ENCODE results near the gene CCNY.

The CCNY gene

GRCh38 chr10:35369049-35369611, 32.8 kb downstream of the CCNY start:
- H3K27me3 ChIP-seq (ENCODE audit: insufficient read depth, low read length): no peaks in the 10 kb centered on the region
- H3K4me3 ChIP-seq (ENCODE audit: low read length): no peak overlapping the region
- H3K36me3 ChIP-seq (ENCODE audit: insufficient read depth, low read length): no peaks in the 10 kb centered on the region
- H3K27ac ChIP-seq (ENCODE audit: low read depth, low read length): no peak overlapping the region
- no peak overlapping the region for H3K9ac ChIP-seq (ENCODE audit: low read depth, low read length)
- no peaks in the 10 kb centered on the region for H3K9me3 ChIP-seq (ENCODE audit: insufficient read depth, low read depth, low read length)
- peaks cover 13% of the 10 kb centered on the region; the same call in 1 of the 2 replicates for H3K4me1 ChIP-seq (ENCODE audit: insufficient read depth, low read length)
- WGBS: 91% methylated on average over 6 of the region's 6 CpGs

- peaks cover 13% of the 10 kb centered on the region; the same call in 1 of the 2 replicates for H3K4me1 ChIP-seq (ENCODE audit: insufficient read depth, low read length)
- WGBS: 96% methylated on average over 3 of the region's 3 CpGs
- H3K4me3 ChIP-seq (ENCODE audit: low read length): no peak overlapping the region
- no peak overlapping the region for H3K9ac ChIP-seq (ENCODE audit: low read depth, low read length)
- no peaks in the 10 kb centered on the region for H3K27me3 ChIP-seq (ENCODE audit: insufficient read depth, low read length)
- H3K27ac ChIP-seq (ENCODE audit: low read depth, low read length): no peak overlapping the region
- H3K36me3 ChIP-seq (ENCODE audit: insufficient read depth, low read length): no peaks in the 10 kb centered on the region
- H3K9me3 ChIP-seq (ENCODE audit: insufficient read depth, low read depth, low read length): no peaks in the 10 kb centered on the region
Measured at GRCh38 chr10:35371731-35372130, 35.4 kb downstream of the CCNY start.

GRCh38 chr10:35372329-35372728, 36.0 kb downstream of the CCNY start:
- Histone ChIP-seq H3K27ac (ENCODE audit: low read depth, low read length) (no peak overlapping the region), H3K4me1 (ENCODE audit: insufficient read depth, low read length) (peaks cover 11% of the 10 kb centered on the region; the same call in 1 of the 2 replicates), H3K9me3 (ENCODE audit: insufficient read depth, low read depth, low read length) (no peaks in the 10 kb centered on the region), H3K4me3 (ENCODE audit: low read length) (no peak overlapping the region), H3K27me3 (ENCODE audit: insufficient read depth, low read length) (no peaks in the 10 kb centered on the region), H3K9ac (ENCODE audit: low read depth, low read length) (no peak overlapping the region), H3K36me3 (ENCODE audit: insufficient read depth, low read length) (no peaks in the 10 kb centered on the region)
- WGBS: 92% methylated on average over 5 of the region's 5 CpGs

DNA sequence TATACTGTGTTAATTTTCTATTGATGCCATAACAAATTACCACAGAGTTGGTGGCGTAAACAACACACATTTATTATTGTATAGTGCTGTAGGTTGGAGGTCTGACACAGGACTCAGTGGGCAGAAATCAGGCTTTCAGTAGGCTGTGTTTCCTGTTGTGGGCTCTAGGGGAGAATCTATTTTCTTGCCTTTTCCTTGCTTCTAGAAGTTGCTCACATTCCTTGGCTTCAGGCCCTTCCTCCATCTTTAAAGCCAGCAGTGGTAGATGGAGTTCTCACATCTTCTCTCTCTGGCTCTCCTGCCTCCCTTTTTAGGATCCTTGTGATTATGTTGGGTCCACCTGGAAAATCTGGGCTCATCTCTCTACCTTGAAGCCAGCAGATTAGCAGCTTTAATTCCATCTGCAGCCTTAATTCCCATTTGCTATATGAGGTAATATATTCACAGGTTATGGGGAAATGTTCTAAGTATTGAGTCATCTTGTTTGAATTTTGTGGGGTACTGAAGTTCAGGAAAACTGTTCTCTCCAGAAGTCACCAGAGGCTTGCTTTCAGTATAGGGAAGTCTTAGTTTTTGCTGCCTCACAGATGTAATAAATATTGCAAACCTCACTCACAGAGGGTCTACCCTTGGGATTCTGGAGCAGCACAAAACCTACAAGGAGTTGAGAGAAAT, 38.9 kb downstream of the CCNY start:
- Histone ChIP-seq H3K9ac (ENCODE audit: low read depth, low read length) (no peak overlapping the region), H3K27me3 (ENCODE audit: insufficient read depth, low read length) (no peaks in the 10 kb centered on the region), H3K27ac (ENCODE audit: low read depth, low read length) (no peak overlapping the region), H3K9me3 (ENCODE audit: insufficient read depth, low read depth, low read length) (no peaks in the 10 kb centered on the region), H3K4me3 (ENCODE audit: low read length) (no peak overlapping the region), H3K36me3 (ENCODE audit: insufficient read depth, low read length) (no peaks in the 10 kb centered on the region), H3K4me1 (ENCODE audit: insufficient read depth, low read length) (peaks cover 25% of the 10 kb centered on the region)
- no CpG with 5 or more reads among the region's 1 CpG for WGBS

DNA sequence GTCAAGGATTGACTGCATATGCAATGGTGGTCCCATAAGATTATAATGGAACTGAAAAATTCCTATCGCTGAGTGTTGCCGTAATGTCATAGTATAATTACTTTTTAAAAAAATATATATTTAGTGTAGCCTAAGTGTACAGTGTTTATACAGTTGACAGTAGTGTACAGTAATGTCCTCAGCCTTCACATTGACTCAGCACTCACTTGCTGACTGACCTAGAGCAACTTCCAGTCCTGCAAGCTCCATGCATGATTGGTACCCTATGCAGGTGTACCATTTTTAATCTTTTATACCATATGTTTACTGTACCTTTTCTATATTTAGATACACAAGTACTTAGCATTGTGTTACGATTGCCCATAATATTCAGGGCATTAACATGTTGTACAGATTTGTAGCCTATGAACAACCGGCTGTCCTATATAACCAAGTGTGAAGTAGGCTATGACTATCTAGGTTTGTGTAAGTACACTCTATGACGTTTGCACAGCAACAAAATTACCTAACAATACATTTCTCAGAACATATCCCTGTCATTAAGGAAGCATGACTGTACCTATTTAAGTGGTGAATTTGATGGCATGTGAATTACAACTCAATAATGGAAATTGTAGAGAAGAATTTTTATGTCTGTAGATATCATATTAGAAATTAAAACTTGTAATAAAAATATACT, 40.9 kb downstream of the CCNY start:
- 94% methylated on average over 2 of the region's 5 CpGs for WGBS
- H3K27ac ChIP-seq (ENCODE audit: low read depth, low read length): no peak overlapping the region
- H3K9me3 ChIP-seq (ENCODE audit: insufficient read depth, low read depth, low read length): no peaks in the 10 kb centered on the region
- H3K9ac ChIP-seq (ENCODE audit: low read depth, low read length): no peak overlapping the region
- H3K27me3 ChIP-seq (ENCODE audit: insufficient read depth, low read length): no peaks in the 10 kb centered on the region
- H3K4me1 ChIP-seq (ENCODE audit: insufficient read depth, low read length): peaks cover 33% of the 10 kb centered on the region
- no peaks in the 10 kb centered on the region for H3K36me3 ChIP-seq (ENCODE audit: insufficient read depth, low read length)
- H3K4me3 ChIP-seq (ENCODE audit: low read length): no peak overlapping the region

- Histone ChIP-seq H3K4me1 (ENCODE audit: insufficient read depth, low read length) (peaks cover 33% of the 10 kb centered on the region), H3K4me3 (ENCODE audit: low read length) (no peak overlapping the region)
Measured at GRCh38 chr10:35378541-35379210, 42.4 kb downstream of the CCNY start.

GRCh38 chr10:35379226-35380137, 43.2 kb downstream of the CCNY start:
- 77% methylated on average over 10 of the region's 11 CpGs for WGBS
- Histone ChIP-seq H3K27me3 (ENCODE audit: insufficient read depth, low read length) (no peaks in the 10 kb centered on the region), H3K36me3 (ENCODE audit: insufficient read depth, low read length) (no peaks in the 10 kb centered on the region), H3K4me1 (ENCODE audit: insufficient read depth, low read length) (peaks cover 36% of the 10 kb centered on the region), H3K9ac (ENCODE audit: low read depth, low read length) (no peak overlapping the region), H3K27ac (ENCODE audit: low read depth, low read length) (peak overlapping the region; percentile 31; the same call in 1 of the 2 replicates), H3K9me3 (ENCODE audit: insufficient read depth, low read depth, low read length) (no peaks in the 10 kb centered on the region), H3K4me3 (ENCODE audit: low read length) (no peak overlapping the region)

More at GRCh38 chr10:35378541-35379210, 42.4 kb downstream of the CCNY start:
- WGBS: 68% methylated on average over 9 of the region's 9 CpGs
- H3K36me3 ChIP-seq (ENCODE audit: insufficient read depth, low read length): no peaks in the 10 kb centered on the region
- H3K27me3 ChIP-seq (ENCODE audit: insufficient read depth, low read length): no peaks in the 10 kb centered on the region
- H3K27ac ChIP-seq (ENCODE audit: low read depth, low read length): peak overlapping the region; percentile 31; the same call in 1 of the 2 replicates
- H3K9ac ChIP-seq (ENCODE audit: low read depth, low read length): no peak overlapping the region
- no peaks in the 10 kb centered on the region for H3K9me3 ChIP-seq (ENCODE audit: insufficient read depth, low read depth, low read length)

DNA sequence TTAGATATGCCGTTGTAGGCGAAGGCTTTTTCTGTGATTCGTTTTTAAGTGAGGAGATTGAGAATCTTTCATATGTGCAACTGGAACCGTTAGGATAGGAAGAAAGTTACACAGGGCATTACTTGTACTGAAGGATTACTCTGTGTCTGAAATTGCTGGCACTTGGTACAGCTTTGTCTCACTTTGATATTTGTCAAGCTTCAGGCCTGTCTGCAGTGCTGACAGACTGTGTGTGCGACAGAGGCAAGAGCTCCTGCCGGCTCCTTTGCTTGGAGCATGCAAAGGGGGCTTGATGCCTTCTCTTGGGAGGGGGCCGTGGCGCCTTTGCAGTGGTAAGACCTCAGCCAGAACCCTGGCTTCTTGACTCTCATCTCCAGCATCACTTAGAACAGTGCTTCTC, 45.8 kb downstream of the CCNY start:
- no peak overlapping the region for H3K27ac ChIP-seq (ENCODE audit: low read depth, low read length)
- 88% methylated on average over 8 of the region's 8 CpGs for WGBS
- H3K27me3 ChIP-seq (ENCODE audit: insufficient read depth, low read length): no peaks in the 10 kb centered on the region
- H3K4me1 ChIP-seq (ENCODE audit: insufficient read depth, low read length): peaks cover 50% of the 10 kb centered on the region
- H3K36me3 ChIP-seq (ENCODE audit: insufficient read depth, low read length): no peaks in the 10 kb centered on the region
- H3K4me3 ChIP-seq (ENCODE audit: low read length): no peak overlapping the region
- H3K9ac ChIP-seq (ENCODE audit: low read depth, low read length): no peak overlapping the region
- H3K9me3 ChIP-seq (ENCODE audit: insufficient read depth, low read depth, low read length): no peaks in the 10 kb centered on the region

GRCh38 chr10:35384265-35384868, 48.1 kb downstream of the CCNY start:
- peaks cover 38% of the 10 kb centered on the region for H3K4me1 ChIP-seq (ENCODE audit: insufficient read depth, low read length)
- H3K4me3 ChIP-seq (ENCODE audit: low read length): no peak overlapping the region
- no peaks in the 10 kb centered on the region for H3K36me3 ChIP-seq (ENCODE audit: insufficient read depth, low read length)
- 86% methylated on average over 9 of the region's 10 CpGs for WGBS
- no peak overlapping the region for H3K27ac ChIP-seq (ENCODE audit: low read depth, low read length)
- H3K9me3 ChIP-seq (ENCODE audit: insufficient read depth, low read depth, low read length): peaks cover 7% of the 10 kb centered on the region; the same call in 1 of the 2 replicates
- no peak overlapping the region for H3K9ac ChIP-seq (ENCODE audit: low read depth, low read length)
- H3K27me3 ChIP-seq (ENCODE audit: insufficient read depth, low read length): no peaks in the 10 kb centered on the region

GRCh38 chr10:35386594-35387174, 50.4 kb downstream of the CCNY start:
- WGBS: 78% methylated on average over 5 of the region's 5 CpGs
- Histone ChIP-seq H3K4me1 (ENCODE audit: insufficient read depth, low read length) (peaks cover 26% of the 10 kb centered on the region; the same call in 1 of the 2 replicates), H3K27me3 (ENCODE audit: insufficient read depth, low read length) (no peaks in the 10 kb centered on the region), H3K9ac (ENCODE audit: low read depth, low read length) (no peak overlapping the region), H3K9me3 (ENCODE audit: insufficient read depth, low read depth, low read length) (peaks cover 24% of the 10 kb centered on the region), H3K36me3 (ENCODE audit: insufficient read depth, low read length) (no peaks in the 10 kb centered on the region), H3K4me3 (ENCODE audit: low read length) (no peak overlapping the region), H3K27ac (ENCODE audit: low read depth, low read length) (no peak overlapping the region)
